ENCODE measurements around the gene SEMA6B.

SEMA6B gene

DNA sequence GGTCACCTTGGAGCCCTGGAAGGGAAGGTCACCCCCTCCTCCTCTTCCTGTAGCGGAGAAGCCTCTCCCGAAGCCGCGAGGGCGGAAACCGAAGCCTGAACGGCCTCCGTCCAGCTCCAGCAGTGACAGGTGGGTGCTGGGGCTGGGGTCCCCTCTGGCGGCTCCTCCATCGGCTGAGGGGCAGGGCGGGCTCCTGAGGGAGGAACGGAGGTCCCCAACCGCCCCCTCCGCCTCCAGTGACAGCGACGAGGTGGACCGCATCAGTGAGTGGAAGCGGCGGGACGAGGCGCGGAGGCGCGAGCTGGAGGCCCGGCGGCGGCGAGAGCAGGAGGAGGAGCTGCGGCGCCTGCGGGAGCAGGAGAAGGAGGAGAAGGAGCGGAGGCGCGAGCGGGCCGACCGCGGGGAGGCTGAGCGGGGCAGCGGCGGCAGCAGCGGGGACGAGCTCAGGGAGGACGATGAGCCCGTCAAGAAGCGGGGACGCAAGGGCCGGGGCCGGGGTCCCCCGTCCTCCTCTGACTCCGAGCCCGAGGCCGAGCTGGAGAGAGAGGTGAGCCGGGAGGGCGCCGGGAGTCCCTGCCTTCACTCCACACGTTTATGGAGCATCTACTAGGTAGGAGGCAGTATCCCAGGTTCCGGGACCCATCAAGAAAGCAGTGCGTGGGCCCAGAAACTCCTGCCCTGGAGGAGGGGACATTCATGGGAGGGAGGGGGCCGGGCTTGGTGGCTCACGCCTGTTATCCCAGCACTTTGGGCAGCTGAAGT lies 65.4 kb downstream of the SEMA6B start:
- Histone ChIP-seq H3K27ac (ENCODE audit: low read depth in 2 of 2, low read length in 2 of 2) (no peak overlapping the region), H3K36me3 (ENCODE audit: control insufficient read depth in 2 of 2, insufficient read depth in 2 of 2, low read length in 2 of 2) (peaks cover 35 to 43% of the 10 kb centered on the region in 2 donors), H3K9ac (ENCODE audit: low read depth in 1 of 2, low read length in 2 of 2) (no peak overlapping the region), H3K4me3 (ENCODE audit: low read length in 2 of 2) (no peak overlapping the region), H3K9me3 (ENCODE audit: control insufficient read depth in 2 of 2, low read length in 2 of 2) (no peaks in the 10 kb centered on the region), H3K4me1 (ENCODE audit: control insufficient read depth in 2 of 2, insufficient read depth in 2 of 2, low read length in 2 of 2) (no peaks in the 10 kb centered on the region), H3K27me3 (ENCODE audit: control insufficient read depth in 2 of 2, insufficient read depth in 2 of 2, low read length in 2 of 2) (no peaks in the 10 kb centered on the region)

DNA sequence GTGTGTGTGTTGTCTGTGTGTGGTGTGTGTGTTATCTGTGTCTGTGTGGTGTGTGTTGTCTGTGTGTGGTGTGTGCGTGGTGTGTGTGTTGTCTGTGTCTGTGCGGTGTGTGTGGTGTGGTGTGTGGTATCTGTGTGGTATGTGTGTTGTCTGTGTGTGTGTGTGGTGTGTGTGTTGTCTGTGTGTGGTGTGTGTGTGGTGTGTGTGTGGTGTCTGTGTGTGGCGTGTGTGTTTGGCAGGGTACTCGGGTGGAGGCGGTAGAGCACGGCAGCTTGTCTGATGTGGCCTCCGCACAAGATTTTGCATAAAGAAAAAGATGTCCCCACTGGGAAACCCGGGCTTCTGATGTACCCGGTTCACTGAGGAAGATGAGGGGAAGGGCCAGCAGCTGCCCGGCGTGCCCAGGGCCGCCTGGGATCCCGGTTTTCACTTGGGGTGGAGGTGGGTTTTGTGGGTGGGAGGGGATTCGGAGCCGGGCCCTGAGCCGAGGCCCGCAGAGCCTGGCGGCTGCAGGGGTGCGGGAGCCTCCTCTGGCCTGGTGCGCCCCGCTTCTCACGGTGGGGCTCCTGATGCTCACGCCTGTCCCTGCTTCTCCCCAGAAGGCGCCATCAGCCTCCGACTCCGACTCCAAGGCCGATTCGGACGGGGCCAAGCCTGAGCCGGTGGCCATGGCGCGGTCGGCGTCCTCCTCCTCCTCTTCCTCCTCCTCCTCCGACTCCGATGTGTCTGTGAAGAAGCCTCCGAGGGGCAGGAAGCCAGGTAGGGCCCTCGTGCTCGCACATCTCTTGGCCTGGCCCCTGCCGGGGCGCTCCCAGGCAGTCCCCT lies 66.2 kb downstream of the SEMA6B start:
- no peak overlapping the region for H3K9ac ChIP-seq (ENCODE audit: low read depth in 1 of 2, low read length in 2 of 2)
- no peaks in the 10 kb centered on the region for H3K4me1 ChIP-seq (ENCODE audit: control insufficient read depth in 2 of 2, insufficient read depth in 2 of 2, low read length in 2 of 2)
- H3K27ac ChIP-seq (ENCODE audit: low read depth in 2 of 2, low read length in 2 of 2): no peak overlapping the region
- H3K27me3 ChIP-seq (ENCODE audit: control insufficient read depth in 2 of 2, insufficient read depth in 2 of 2, low read length in 2 of 2): no peaks in the 10 kb centered on the region
- peaks cover 35 to 42% of the 10 kb centered on the region in 2 donors for H3K36me3 ChIP-seq (ENCODE audit: control insufficient read depth in 2 of 2, insufficient read depth in 2 of 2, low read length in 2 of 2)
- no peaks in the 10 kb centered on the region for H3K9me3 ChIP-seq (ENCODE audit: control insufficient read depth in 2 of 2, low read length in 2 of 2)
- no peak overlapping the region for H3K4me3 ChIP-seq (ENCODE audit: low read length in 2 of 2)

Data from mucosa of rectum (tissue), 2 donors.